GM23248 (cell line): ENCODE data around the gene PHLPP1.

ENCODE experiments used
- EZH2 ChIP-seq: fragments of 200-600 bp; sonication (generic); IDR thresholded peaks from 2 replicates; pipeline ENCODE4 v1.6.1; 2018; ENCODE audit warnings: antibody characterized with exemption, mild to moderate bottlenecking; ENCODE audit not compliant: insufficient read depth, poor library complexity, severe bottlenecking
- EZH2phosphoT487 ChIP-seq: fragments of 200-600 bp; sonication (generic); IDR thresholded peaks from 2 replicates; pipeline ENCODE4 v1.6.1; 2018; ENCODE audit warnings: antibody characterized with exemption, moderate library complexity, mild to moderate bottlenecking, low read depth; ENCODE audit not compliant: insufficient read depth

DNA sequence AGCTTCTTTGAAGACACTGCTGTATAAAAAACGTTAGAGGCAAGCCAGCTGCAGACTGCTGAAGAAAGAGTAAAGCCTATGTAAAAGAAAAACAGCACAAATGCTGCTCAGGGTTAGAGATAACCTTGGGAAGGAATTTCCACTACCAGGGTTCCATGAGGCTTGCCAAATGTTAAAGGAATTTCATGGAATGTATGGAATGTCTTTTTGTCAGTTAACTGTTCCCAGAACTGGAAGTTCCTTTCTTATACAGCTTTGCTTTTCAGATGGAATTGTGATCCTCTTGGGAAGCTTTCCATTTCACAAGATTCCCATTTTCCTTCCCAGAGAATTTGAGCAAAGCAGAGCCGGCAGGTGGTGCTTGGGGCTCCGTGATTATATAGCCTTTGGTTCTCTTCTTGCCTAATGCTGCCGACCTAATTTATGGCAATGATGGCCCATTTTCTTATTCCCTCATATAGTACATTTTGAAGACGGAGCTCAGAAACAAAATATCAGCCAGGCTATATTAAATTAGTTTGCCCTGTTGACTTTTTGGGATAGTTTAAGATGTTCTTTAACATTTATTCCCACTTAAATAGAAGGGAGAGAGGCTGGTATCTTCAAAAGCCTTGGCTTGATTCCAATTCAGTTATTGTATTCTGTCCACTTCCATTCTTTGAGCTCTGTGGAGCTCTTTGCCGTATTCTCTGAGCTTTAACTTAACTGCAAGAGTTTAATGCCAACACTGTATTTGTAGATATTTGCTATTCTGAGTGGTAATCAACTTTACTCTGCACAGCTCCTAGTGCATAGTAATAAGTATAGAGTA is 162.3 kb downstream of the PHLPP1 start:
- TF ChIP-seq EZH2 (no peak), EZH2phosphoT487 (no peak)
